NOMO-1 treated with DMSO at 0.1 percent for 48 hours (cell line): ENCODE data around the gene SIGLEC1.

Source experiments
- DNase-seq: peaks from one replicate; lab custom pipeline; 2025; ENCODE audit not compliant: unreplicated experiment; lab: John Stamatoyannopoulos, UW

SIGLEC1 gene

DNA sequence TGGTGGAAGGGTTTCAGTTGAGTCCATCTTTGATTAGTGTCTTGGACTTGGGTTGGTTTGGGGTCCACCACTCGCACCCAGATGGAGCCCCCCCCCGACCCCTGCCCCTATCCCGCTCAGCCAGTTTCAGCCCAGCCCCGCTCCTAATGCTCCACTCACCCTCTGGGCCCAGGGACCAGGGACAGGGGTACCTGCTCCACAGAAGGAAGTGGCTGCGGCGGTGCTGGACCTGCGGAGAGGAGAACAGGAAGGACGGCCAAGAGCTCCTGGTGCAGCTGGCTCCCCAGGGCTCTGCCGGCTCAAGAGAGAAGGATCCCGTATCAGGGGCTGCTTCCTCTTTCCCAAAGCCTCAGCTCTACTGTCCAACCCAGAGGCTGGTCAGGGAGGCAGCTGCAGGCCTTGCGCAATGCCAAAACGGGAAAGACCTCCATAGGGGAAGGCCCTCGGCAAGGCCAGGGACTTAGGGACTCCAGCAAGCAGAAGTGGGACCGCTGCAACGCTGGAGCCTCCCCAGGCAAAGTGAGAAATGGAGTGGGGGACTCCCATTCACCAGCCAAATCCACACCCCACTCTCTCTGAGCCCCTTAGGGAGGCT, at the start of gene SIGLEC1:
SIGLEC1 (minus strand) TSS at position 322 of the 595 bp plus-strand sequence. CDS start 5,472 bp downstream, outside the sequence.
- DNase-seq: peak; percentile 86

DNA sequence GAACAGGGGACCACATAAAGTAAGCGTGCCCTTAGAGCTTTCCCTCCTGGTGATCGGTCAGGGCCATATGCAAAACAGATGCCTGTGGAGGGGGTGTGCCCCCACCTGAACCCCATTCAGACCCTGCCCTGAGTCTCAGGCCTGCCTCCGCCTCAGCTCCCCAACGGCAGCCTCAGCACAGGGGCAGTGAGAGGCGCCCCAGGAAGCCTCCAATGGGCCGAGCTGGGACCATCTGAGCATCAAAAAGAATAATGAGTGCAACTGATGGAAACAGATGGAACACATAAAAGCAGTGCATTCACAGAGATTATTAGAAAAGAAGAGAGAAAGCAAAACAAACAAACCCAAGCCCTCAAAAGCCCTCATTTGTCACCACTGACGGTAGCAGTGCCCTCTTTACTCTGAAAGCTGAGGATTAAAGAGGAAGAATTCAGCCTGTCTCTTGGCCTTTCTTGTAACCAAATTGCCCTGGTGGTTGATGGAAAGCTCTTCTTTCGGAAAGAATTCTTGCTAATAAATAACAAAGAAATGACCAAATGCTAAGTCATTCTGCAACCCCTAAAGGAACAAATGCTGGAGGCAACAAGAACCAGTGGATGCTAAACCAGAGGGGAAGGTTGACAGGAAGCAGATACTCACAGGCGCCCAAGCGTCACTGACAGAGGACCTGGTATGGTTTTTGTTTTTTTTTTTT, 48.4 kb upstream of the SIGLEC1 start:
- no peak for DNase-seq

DNA sequence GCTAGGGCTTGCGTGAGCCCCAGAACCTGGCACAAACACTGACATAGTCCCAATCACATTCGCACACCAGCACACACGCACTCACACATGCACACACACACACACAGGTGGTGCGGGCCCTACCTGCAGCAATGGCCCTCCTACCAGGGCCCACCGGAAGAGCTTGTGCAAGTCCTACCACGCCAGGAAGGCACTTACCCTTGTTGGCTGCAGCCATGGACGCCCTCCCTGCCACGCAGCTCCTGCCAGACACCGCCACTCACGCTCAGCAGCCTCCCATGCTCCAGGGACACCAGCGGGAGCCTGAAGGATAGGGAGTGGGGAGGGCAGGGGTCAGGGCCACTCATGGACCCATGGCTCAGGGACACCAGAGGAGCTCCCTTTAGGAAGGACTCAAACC, 47.5 kb upstream of the SIGLEC1 start:
- no peak for DNase-seq

DNA sequence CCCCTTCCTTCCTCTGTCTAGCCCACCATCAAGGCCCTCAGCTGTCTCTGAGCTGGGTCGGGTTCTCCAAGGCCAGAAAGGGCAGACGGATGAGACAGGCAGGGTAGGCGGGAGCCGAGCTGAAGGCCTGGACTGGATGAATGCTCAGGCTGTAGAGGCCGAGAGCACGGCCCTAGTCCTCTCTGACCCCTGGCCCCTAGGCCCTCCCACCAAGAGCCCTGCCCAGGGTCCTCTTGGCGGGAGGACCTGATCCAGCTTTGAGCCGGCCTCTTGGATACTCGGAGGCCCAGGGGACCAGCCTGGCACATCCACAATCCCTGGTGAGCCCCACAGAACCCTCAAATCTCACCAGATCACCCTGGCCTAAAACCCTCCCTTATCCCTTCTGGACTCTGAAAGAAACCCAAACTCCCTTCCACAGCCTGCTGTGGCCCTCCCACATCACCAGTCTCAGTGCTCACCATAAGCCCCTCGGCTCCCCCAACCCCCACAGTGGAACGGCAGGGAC, 47.0 kb upstream of the SIGLEC1 start:
- DNase-seq: no peak

DNA sequence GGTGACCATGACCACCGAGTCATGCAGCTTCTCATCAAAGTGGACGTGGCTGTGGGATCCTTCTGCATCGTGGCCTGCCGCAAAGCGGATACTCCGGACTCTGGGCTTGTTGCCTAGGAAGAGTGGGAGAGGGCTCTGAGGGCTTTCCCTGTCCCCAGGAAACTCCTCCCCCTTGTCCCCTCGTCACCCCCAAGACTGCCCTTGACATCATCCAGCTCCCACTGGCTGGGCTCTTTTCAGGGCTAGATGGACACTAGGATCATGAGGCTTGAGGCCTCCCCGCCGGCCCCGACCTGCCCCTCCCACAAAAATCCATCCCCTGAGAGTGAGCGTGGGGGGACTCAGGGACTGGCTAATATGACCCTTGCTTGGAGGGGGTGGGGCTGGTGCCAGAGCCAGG, 46.2 kb upstream of the SIGLEC1 start:
- no peak for DNase-seq

DNA sequence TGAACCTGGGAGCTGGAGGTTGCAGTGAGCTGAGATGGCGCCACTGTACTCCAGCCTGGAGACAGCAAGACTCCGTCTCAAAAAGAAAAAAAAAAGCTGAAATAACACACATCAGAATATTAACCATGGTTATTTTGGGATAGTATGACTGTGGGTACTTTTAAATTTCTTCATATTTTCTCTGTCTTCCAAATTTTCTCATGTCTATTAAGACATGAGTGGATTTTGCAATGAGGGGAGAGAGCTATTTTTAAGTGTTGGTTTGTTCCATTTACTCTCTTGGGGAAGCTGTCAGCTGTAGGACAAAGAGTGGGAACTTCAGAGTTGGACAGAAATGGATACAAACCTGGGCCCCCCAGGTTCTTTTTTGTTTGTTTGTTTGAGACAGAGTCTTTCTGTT, 44.9 kb upstream of the SIGLEC1 start:
- DNase-seq: peak; percentile 17

DNA sequence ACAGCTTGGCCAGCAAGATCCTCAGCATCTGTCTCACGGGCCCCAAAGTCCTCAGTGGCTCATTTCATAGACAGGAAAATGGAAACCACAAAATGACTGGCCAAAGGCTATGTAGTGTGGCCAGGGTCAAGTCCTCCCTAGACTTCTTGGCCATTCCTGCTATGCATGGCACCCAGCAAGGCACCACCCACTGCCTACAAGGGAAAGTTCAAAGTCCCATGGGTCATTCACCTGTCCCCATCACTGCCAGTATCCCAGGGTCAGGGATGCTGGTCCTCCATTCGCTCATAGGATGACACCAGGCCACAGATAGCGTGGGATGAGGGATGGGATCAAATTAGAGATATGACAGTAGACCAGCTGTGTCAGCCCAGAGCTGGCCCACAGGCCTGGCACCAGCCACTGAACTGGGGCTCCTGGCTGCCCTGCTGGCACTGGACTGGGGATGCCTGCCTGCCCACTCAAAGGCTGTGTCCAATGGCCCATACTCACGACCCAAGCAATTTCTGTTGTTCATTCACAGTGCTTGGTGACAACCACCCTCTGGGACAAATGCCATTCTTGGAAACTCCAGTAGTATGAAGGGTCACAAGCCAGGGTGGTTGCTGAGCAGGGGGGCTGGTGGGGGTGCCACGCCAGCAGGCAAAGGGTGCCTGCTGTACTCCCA, 43.5 kb upstream of the SIGLEC1 start:
- DNase-seq: no peak

DNA sequence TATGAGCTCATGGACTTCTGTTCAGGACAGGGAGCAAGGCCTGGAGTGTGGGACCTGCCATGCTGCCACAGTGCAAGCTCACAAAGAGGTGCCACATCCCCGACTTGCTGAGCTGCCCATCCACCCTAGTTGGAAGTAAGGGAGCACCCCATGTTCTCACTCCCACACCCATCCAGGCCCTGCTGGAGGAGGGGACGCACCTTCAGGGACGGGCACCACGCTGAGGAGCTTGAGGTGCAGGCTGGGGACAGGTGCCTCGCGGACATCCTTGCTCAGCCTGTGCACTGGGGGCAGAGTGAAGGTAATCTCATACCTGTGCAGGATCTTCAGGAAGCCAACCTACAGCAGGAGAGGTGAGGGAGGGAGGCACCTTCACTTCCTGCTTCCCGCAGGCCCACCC, 42.9 kb upstream of the SIGLEC1 start:
- DNase-seq: no peak

DNA sequence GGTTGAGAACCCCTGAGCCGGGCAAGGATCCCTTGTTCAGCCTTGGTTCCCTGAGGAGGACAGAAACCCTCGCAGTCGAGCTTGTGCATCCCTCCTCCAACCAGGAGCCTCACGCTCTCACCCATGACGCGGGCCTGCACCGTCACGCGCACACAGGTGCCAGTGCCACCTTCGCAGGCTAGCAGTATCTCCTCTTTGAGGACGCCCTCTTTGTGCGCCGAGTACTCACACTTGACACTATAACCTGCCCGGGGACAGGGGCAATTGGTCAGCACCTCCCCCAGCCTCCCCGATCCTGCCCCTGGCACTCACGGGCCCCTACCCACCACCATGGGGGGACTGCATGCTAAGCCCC, 41.9 kb upstream of the SIGLEC1 start:
- DNase-seq: no peak

DNA sequence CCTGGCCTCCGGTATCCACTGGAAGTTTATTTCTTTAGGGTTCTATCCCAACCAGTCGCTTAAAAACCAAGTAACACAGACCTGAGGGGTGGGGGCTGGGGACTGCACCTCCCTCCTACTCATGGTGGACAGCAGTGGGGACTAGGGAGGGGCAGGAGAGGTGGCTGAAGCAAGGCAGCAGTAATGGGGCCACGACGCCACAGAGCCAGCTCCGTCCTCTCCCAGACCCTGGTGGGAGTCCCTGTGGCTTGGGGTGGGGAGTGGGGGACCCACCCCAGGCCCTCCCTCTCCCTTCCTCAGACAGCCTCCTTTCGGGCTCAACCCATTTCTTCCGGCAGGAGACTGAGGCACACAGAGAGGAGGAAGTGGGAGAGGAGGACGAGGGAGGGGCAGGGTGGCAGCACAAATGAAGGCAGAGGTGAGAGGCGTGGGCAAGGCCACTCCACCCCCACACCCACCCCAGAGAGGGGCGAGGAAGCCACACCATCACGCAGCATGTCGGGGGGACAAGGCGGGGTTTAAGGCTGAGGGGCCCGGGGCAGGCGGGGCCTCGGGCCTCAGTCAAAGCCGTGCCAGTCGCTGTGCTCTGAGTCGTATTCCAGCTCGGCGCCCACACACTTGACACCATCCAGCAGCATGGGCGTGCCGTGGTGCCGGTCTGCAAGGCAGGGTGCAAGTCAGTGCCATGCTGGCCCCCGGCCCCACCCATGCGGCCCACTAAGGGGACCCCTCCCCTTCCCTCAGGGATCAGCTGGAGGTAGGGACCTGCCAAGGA, 41.3 kb upstream of the SIGLEC1 start:
- no peak for DNase-seq

DNA sequence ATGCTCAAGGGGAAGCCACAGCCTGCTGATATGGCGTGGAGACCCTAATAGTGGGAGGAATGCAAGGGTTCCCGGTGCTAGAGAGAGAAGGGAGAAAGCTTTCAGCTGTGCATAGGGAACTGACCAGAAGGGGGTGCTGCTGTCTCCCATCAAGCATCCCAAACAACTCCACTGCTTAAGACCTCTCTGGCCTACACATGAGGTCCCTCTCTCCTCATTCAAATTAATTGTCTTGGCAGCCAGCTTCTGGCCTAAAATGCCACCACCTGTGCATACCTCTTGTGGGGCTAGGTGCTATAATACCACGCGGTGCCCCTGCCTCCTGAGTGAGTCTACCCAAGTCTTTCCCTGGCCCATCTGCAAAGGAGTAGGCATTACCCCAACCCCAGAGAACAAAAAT, 40.7 kb upstream of the SIGLEC1 start:
- peak; percentile 68 for DNase-seq

DNA sequence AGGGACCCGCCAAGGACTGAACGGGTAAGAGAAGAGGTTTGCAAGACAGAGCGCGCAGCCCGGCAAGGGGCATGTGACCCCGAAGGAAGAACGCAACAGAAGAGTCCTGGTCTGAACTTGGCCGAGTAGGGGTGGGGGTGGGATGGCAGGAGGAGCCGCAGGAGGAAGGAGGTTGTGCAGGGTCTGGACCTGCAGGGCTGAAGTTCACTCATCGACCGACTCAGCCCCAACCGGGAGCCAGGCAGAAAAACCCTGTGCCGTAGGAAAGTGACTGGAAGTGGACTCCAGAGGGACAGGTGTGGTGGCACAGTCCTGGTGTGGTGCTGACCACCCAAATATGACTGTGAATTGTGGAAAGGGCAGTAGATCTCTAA, 40.0 kb upstream of the SIGLEC1 start:
- DNase-seq: no peak

DNA sequence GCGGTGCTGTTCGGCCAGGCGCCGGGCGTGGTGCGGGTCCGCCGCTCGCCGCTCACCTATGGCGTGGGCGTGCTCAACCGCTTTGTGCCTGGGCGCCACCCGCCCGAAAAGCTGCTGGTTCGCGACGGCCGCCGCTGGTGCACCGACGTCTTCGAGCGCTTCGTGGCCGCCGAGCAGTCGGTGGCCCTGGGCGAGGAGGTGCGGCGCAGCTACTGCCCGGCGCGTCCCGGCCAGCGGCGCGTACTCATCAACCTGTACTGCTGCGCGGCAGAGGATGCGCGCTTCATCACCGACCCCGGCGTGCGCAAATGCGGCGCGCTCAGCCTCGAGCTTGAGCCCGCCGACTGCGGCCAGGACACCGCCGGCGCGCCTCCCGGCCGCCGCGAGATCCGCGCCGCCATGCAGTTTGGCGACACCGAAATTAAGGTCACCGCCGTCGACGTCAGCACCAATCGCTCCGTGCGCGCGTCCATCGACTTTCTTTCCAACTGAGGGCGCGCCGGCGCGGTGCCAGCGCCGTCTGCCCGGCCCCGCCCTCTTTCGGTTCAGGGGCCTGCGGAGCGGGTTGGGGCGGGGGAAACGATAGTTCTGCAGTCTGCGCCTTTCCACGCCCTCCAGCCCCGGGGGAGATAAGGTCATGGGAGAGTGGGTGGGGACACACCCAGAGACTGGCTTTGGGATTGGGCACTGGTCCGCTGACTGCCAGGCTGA, 39.4 kb upstream of the SIGLEC1 start:
- no peak for DNase-seq

DNA sequence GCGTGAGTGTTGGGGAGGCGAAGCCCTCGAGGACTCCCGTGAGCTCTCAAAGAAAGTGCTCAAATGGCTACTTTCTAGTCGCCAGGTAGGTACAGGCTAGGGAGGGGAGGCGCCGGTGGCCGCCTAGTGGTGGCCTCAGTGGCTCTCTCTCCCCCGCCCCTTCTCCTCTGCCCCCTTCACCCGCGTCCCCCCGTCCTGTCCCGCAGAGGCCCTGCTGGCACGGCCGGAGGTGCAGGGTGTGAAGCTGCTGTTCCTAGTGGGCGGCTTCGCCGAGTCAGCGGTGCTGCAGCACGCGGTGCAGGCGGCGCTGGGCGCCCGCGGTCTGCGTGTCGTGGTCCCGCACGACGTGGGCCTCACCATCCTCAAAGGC, 38.9 kb upstream of the SIGLEC1 start:
- DNase-seq: no peak

DNA sequence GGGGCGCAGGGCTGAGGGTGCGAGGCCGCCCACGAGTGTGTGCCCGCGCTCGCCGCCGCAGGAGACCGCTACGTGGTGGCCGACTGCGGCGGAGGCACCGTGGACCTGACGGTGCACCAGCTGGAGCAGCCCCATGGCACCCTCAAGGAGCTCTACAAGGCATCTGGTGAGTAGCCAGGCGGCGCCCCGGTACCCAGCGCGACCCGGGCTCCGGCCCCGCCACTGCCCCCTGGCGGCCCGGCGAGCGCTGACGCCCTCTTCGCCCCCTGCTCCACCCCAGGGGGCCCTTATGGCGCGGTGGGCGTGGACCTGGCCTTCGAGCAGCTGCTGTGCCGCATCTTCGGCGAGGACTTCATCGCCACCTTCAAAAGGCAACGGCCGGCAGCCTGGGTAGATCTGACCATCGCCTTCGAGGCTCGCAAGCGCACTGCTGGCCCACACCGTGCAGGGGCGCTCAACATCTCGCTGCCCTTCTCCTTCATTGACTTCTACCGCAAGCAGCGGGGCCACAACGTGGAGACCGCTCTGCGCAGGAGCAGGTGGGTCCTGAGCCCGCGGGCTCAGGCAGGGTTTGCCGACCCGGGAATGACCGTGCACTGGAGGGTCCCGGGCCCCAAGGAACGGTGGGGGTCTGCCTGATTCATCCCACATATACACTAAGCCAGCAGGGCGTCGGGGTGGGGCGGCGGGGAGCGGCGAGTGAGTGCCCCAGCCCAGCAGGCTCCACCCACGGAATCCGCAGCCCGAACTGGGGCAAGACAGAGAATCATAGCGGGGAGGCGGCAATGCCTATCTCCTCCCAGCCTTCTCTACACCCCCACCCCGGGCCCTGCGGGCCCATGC, 37.5 kb upstream of the SIGLEC1 start:
- no peak for DNase-seq

DNA sequence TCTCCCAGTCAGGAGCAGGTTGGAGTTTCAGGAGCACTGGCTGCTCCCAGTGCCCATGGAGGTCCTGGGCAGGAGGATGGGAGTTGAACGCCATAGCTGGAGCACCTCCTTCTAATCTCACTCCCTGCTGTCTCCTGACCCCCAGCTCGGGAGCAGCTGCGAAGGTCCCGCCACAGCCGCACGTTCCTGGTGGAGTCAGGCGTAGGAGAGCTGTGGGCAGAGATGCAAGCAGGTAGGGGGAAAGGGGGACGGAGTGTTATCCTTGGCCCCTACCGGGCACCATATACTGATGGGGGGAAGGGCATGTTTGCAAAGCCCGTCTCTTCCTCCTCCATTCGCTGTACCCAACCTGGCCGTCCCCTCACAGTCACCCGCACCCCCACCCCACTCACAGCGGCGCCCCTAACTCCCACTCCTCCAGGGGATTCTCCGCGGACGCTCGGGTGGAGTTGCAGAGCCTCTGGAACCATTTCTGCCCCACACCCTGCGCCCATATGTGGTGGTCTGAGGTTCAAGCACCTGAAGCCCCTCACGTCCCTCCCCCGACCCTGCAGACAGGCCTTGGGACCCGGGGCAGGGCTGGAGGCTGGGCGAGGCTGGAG, 36.8 kb upstream of the SIGLEC1 start:
- DNase-seq: no peak

DNA sequence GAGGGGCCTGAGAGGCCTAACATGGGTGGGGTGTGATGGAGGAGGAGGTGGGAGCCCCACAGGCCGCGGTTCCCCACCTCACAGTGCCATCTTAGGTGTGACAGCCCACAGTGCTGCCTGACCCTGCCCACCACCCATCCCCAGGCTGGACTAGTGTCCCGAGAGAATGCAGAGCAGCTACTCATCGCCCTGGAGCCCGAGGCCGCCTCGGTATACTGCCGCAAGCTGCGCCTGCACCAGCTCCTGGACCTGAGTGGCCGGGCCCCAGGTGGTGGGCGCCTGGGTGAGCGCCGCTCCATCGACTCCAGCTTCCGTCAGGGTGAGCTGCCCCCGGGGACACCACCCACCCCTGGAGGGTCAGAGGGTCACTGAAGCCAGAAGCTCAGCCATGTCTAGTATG, 35.7 kb upstream of the SIGLEC1 start:
- DNase-seq: no peak

DNA sequence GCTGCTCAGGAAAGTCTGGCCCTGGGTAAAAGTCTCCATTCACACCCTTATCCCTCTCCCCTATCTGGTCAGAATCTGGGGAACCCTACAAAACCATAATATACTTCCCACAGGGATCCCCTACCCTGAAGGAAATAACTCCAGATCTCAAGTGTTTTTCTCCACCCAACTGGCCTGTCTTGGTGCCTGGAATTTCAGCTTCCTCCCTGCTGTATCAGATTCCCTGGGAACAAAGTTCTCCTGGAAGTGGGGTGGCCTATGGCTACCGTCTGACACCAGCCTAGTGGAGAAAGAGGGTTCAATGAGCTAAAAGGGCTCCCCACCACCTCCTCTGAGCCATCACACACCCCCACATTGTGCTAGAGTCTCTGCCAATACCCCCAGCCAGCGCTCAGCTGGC, 35.1 kb upstream of the SIGLEC1 start:
- no peak for DNase-seq

DNA sequence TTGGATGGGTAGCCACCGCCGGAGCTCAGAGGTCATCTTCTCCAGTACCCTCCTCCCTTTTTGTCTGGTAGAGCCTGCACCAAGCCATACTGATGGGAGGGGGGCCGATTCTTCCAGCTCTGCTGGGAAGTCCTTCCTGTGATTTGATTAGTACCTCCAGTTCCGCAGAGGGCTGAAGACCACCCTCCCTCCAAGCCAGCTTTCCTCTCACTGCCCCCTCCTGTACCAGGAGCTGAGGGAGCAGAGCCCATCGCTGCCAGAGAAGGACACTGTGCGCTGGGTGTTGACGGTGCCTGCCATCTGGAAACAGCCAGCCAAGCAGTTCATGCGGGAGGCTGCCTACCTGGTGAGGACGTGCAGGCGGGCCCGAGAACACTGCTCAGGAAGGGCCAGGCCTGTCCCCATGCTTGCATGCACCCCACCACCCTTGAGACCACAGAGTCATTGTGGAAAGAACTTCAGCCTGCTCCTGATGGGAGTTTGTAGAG, 33.3 kb upstream of the SIGLEC1 start:
- DNase-seq: no peak
